DMS153 (cell line): Measurements from ENCODE around the gene INO80.

ENCODE experiments used
- DNase-seq: peaks from one replicate; lab custom pipeline; 2025; lab: John Stamatoyannopoulos, UW

INO80 gene

DNA sequence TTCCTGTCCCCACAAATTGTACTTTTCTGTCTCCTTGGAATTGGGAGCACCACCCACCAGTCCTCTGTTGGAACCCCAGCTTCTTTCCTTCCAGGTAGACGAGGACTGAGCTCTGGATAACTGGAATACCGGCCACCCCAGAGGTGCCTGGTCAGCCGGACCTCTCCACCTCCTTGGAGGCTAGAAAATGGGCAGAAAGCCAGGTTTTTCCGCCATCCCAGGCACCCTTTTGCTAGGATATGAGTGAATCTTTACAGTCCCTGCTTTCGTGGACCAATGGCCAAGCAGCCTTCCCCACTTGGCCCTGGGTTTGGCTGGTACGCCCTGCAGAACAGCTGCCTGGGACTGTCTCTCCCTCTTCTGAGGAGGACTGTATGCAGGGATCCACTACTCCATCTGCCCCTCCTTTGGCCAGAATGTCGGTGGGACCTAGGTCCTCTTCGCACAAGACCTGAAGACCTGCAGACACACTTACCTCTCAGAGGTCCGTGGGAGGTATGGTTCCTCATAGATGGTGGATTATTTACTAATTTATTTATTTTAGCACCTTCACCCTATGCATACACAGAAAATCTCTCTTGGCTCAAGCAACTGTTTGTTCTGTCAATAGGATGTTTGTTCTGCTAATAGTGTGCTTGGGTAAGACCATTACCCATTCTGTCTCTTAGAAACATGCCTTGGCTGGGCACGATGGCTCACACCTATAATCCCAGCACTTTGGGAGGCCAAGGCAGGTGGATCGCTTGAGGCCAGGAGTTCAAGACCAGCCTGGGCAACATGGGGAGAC is 171.4 kb downstream of the INO80 start:
- DNase-seq = no peak

GRCh38 chr15:40943764-40944365 is 172.2 kb downstream of the INO80 start:
- no peak for DNase-seq

- DNase-seq = no peak
Observed at GRCh38 chr15:40942878-40943277, 173.2 kb downstream of the INO80 start.

DNA sequence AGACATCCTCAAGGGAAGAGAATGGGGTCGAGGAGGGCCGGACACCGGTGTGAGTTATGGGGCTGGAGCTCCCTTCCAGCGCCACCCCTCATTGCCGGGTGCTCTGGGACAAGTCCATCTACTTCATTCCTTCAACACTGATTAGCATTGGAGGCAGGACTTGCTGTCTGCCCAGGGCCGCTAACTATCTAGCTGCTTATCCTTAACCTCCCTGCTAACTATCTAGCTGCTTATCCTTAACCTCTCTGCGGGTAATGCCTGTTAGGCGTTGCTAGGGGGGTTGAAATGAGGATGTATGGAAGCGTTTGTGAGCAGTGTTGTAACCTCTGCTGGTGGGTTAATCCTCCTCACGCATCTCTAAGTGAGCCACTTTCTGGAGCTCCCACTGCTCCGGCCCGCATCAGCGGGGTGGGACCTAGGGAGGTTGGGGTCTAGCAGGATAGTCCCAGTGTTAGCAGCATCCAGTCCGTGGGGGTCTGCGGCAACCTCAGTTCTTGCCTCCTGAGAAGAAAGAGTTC is 173.7 kb downstream of the INO80 start:
- DNase-seq = no peak

DNA sequence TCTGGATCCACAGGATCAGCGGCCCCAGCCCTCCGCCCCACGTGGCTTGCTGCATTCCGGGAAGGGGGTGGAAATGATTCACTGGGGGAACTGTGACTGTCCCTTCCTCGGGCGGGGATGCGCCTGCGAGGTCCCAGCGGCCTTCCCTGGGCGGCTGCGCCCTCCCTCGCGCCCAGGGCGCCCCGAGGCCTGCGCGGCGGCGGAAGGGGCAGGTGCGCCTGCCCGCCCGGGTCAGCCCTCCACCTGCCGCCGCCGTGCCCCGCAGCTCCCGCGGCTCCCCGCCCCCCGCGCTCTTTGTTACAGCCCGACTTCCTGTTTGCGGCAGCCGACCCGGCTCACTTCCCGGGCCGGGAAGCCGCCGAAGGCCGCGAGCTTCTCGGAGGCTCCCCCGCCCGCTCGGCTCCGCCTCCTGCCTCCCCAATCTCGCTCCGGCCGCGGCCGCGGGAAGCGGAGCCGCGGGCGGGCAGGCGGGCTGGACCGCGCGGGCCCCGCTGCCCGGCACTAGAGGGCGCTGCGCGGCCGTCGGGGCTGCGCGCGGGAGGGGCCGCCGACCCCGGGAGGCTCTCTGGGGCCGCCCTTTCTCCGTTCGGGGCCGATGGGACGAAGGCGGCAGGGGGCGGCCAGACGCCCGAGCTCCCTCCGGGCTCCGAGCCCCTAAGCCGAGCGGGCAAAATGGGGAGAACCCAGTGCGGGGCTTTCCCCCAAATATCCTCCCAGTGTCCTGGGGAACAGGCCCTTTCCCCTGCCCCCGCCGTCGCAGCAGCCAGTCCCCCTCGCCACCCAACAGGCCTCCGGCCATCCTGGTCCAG is 174.3 kb downstream of the INO80 start:
- peak; percentile 51 for DNase-seq

GRCh38 chr15:40941068-40941527 is 175.0 kb downstream of the INO80 start:
- DNase-seq = no peak

DNA sequence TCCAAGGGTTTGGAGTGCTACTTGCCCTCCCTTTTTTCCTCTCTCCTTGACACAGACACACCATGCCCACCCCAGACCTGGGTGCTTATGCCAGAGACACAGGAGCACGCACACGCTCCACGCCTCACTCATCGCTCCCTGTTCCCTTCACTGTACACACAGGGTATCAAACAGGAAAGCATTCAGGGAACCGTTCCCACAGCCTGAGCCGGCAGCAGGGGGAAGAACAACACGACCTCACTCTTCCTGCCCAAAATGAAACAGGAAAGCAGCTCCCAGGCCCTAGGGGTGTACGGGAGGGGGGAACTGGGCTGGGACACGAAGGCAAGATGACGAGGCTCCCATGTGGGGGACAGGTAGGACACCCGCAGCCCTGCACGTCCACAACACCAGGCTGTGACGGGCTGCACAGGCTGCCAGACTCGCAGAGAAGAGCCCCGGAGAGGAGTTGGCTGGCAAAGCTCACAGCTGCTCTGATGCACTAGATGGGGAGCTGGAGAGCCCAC is 175.7 kb downstream of the INO80 start:
- peak; percentile 14 for DNase-seq

DNA sequence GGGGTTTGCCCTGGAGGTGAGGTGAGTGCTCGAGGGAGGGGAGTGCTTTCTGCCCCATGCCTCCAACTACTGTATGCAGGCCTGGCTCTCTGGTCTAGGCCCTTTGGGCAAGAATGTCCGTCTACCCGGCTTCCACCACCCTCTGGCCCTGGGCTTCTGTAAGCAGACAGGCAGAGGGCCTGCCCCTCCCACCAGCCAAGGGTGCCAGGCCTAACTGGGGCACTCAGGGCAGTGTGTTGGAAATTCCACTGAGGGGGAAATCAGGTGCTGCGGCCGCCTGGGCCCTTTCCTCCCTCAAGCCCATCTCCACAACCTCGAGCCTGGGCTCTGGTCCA is 177.6 kb downstream of the INO80 start:
- DNase-seq = no peak

DNA sequence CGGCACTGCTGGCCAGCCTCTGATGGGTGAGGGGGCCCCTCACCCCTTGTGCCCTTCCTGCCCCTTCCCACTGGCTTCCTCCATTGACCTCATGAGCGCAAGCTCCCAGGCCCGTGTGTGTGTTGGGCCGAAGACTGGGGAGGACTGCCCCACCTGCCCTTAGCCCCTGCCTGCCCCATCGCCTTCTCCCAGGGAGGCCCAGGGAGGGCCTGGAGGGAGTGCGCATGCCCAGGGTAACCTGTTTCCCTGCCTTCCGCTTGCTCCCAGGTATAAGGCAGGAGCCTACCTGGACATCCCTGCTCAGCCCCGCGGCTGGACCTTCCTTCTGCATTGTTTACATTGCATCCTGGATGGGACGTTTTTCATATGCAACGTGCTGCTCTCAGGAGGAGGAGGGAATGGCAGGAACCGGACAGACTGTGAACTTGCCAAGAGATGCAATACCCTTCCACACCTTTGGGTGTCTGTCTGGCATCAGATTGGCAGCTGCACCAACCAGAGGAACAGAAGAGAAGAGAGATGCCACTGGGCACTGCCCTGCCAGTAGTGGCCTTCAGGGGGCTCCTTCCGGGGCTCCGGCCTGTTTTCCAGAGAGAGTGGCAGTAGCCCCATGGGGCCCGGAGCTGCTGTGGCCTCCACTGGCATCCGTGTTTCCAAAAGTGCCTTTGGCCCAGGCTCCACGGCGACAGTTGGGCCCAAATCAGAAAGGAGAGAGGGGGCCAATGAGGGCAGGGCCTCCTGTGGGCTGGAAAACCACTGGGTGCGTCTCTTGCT is 178.1 kb downstream of the INO80 start:
- no peak for DNase-seq

- DNase-seq = peak; percentile 47
Observed at GRCh38 chr15:40936709-40937666, 179.1 kb downstream of the INO80 start.

GRCh38 chr15:40936234-40936708 is 179.8 kb downstream of the INO80 start:
- no peak for DNase-seq

- no peak for DNase-seq
Observed at GRCh38 chr15:40934457-40934856, 181.6 kb downstream of the INO80 start.

GRCh38 chr15:40933517-40933902 is 182.6 kb downstream of the INO80 start:
- DNase-seq = no peak

GRCh38 chr15:40932649-40933516 is 183.2 kb downstream of the INO80 start:
- peak; percentile 37 for DNase-seq

DNA sequence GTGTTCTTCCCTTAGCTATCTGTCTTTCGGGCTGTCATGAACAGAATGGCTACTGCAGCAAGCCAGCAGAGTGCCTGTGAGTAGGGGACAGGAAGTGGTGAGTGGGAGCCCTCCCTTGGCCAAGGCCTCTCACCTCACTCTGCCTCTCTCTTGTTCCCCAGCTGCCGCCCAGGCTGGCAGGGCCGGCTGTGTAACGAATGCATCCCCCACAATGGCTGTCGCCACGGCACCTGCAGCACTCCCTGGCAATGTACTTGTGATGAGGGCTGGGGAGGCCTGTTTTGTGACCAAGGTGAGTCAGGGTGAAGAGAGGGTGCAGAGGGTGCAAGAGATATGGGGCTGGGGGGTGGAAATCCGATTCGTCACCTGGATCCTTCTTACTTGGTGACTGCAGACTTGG is 183.9 kb downstream of the INO80 start:
- DNase-seq = peak; percentile 47

DNA sequence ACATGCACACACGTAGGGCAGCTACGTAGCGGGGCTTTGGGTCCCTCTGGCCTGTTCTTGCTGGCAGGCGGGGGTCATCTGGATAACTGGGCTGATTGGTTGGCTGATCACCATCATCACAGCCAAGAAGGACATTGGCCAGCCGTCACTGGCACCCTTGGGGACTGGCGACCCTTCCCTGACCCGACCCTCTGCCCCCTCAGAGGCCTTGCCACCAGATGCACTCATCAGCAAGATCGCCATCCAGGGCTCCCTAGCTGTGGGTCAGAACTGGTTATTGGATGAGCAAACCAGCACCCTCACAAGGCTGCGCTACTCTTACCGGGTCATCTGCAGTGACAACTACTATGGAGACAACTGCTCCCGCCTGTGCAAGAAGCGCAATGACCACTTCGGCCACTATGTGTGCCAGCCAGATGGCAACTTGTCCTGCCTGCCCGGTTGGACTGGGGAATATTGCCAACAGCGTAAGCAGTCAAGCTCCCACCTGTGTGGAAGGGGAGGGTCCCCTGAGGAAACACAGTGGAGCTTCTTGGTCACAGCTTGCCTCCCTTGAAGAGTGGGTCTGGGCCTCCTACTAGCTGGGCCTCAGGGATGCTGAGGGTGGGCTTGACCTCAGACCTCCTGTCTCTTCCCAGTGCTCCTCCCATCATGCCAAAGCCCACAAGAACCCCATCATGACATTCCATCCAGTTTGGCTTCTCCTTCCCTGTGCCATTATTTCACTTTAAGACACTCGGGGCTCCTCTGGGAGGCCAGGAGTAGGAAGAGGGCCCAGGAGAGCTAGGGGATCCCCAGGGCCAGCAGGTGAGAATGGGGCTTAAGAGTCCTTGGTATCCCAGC is 184.6 kb downstream of the INO80 start:
- no peak for DNase-seq

GRCh38 chr15:40930430-40931299 is 185.4 kb downstream of the INO80 start:
- DNase-seq = no peak
